22Rv1 (cell line): ENCODE measurements around the gene TUBB.

Experiments
- ZFX ChIP-seq: fragments of 450-650 bp; IDR thresholded peaks from 2 replicates; pipeline ENCODE4 v1.6.1; 2017; ENCODE audit warnings: antibody characterized with exemption, borderline replicate concordance
- TF ChIP-seq, protein P1 (sequence below): fragments of 450-650 bp; IDR thresholded peaks from 2 replicates; pipeline ENCODE4 v1.5.1; 2017; ENCODE audit warnings: mild to moderate bottlenecking

GRCh38 chr6:30709101-30709868, 10.9 kb upstream of the TUBB start:
- TF ChIP-seq, protein P1, sequence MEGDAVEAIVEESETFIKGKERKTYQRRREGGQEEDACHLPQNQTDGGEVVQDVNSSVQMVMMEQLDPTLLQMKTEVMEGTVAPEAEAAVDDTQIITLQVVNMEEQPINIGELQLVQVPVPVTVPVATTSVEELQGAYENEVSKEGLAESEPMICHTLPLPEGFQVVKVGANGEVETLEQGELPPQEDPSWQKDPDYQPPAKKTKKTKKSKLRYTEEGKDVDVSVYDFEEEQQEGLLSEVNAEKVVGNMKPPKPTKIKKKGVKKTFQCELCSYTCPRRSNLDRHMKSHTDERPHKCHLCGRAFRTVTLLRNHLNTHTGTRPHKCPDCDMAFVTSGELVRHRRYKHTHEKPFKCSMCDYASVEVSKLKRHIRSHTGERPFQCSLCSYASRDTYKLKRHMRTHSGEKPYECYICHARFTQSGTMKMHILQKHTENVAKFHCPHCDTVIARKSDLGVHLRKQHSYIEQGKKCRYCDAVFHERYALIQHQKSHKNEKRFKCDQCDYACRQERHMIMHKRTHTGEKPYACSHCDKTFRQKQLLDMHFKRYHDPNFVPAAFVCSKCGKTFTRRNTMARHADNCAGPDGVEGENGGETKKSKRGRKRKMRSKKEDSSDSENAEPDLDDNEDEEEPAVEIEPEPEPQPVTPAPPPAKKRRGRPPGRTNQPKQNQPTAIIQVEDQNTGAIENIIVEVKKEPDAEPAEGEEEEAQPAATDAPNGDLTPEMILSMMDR, result no peak
- no peak for TF ChIP-seq ZFX
